ENCODE measurements around the gene STRA8.
A peak's percentile ranks its signal among the peaks of the same experiment; 100 is the strongest.

STRA8 gene

DNA sequence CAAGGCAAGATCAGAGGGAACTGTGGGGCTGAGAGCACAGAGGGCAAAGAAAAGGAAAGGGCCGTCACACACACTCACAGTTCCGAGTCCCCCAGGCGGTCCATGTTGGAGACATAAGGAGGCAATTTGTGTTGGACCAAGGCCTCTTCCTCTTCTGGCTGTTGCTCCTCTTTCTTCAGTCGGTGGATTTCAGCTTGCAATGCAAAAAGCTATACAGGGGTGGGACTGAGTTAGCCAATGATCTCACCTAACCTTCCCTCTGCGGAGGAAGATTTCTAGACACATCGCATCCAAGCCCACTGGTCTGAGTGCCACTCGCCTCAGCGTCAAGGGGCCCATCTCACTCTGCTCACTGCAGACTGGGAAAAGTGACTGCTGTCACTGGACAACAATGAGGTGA lies 27.8 kb upstream of the STRA8 start:
- peak overlapping the region; percentile 10; the same call in 1 of the 2 replicates for H3K4me2 ChIP-seq (ENCODE audit: low read length)
- TF ChIP-seq EZH2 (IDR thresholded peaks at IDR 0.05; ENCODE audit: borderline replicate concordance, low read length) (no peak), CTCF (IDR thresholded peaks at IDR 0.05; ENCODE audit: low read length) (no peak)

DNA sequence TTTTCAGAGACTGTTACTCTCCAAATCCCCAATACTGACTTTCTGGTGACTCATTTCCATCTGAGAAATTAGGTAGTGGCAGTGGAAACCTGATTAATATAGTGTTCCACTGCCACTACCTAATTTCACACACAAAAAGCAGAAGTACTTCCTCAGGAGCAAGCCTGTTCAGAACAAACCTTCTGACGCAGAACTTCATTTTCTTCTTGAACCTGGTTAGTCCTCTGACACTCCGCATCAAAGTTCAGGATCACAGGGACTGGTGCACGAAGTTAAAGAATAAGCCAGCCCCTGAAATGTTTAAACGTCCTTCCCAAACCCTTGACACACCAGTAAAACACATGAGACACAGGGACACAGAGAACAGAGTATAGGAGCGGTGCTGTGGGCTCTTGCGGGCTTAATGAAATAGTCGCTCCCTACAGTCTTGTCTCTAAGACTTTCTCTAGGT lies 26.7 kb upstream of the STRA8 start:
- Histone ChIP-seq H3F3A (ENCODE audit: insufficient read depth, low read length) (no peaks in the 10 kb centered on the region), H3K36me3 (ENCODE audit: insufficient read depth, low read length) (peaks cover 48% of the 10 kb centered on the region), H3K4me2 (ENCODE audit: low read length) (no peak overlapping the region), H3K27ac (ENCODE audit: low read depth, low read length, poor library complexity, severe bottlenecking) (no peak overlapping the region), H3K79me2 (ENCODE audit: insufficient read depth, low read length) (no peaks in the 10 kb centered on the region), H3K4me1 (ENCODE audit: insufficient read depth, low read length, severe bottlenecking) (peaks cover 60% of the 10 kb centered on the region), H4K20me1 (ENCODE audit: insufficient read depth, low read length) (no peaks in the 10 kb centered on the region), H3K9me3 (ENCODE audit: low read length) (no peaks in the 10 kb centered on the region), H3K9me2 (ENCODE audit: low read depth, low read length) (no peaks in the 10 kb centered on the region), H3K9ac (ENCODE audit: low read length) (no peak overlapping the region), H3K4me3 (ENCODE audit: low read depth, low read length, poor library complexity, severe bottlenecking) (no peak overlapping the region), H2AFZ (ENCODE audit: low read length) (no peak overlapping the region), H3K27me3 (ENCODE audit: insufficient read depth, low read length) (no peaks in the 10 kb centered on the region)
- no peak for TF ChIP-seq CTCF (IDR thresholded peaks at IDR 0.05; ENCODE audit: low read length)
- TF ChIP-seq EZH2 (IDR thresholded peaks at IDR 0.05; ENCODE audit: borderline replicate concordance, low read length), result no peak

More for the DNA sequence above, 27.8 kb upstream of the STRA8 start:
- Histone ChIP-seq H2AFZ (ENCODE audit: low read length) (no peak overlapping the region), H3K27ac (ENCODE audit: low read depth, low read length, poor library complexity, severe bottlenecking) (peak overlapping the region; percentile 4), H3K4me3 (ENCODE audit: low read depth, low read length, poor library complexity, severe bottlenecking) (no peak overlapping the region), H3K9ac (ENCODE audit: low read length) (no peak overlapping the region), H4K20me1 (ENCODE audit: insufficient read depth, low read length) (no peaks in the 10 kb centered on the region), H3K4me1 (ENCODE audit: insufficient read depth, low read length, severe bottlenecking) (peaks cover 57% of the 10 kb centered on the region), H3K9me2 (ENCODE audit: low read depth, low read length) (no peaks in the 10 kb centered on the region), H3K36me3 (ENCODE audit: insufficient read depth, low read length) (peaks cover 58% of the 10 kb centered on the region), H3F3A (ENCODE audit: insufficient read depth, low read length) (no peaks in the 10 kb centered on the region), H3K27me3 (ENCODE audit: insufficient read depth, low read length) (no peaks in the 10 kb centered on the region), H3K9me3 (ENCODE audit: low read length) (no peaks in the 10 kb centered on the region), H3K79me2 (ENCODE audit: insufficient read depth, low read length) (no peaks in the 10 kb centered on the region)

- Histone ChIP-seq H3K36me3 (ENCODE audit: insufficient read depth, low read length) (peaks cover 42% of the 10 kb centered on the region), H2AFZ (ENCODE audit: low read length) (no peak overlapping the region), H3K27ac (ENCODE audit: low read depth, low read length, poor library complexity, severe bottlenecking) (no peak overlapping the region), H3K79me2 (ENCODE audit: insufficient read depth, low read length) (no peaks in the 10 kb centered on the region), H3F3A (ENCODE audit: insufficient read depth, low read length) (no peaks in the 10 kb centered on the region), H3K27me3 (ENCODE audit: insufficient read depth, low read length) (no peaks in the 10 kb centered on the region), H3K9me2 (ENCODE audit: low read depth, low read length) (no peaks in the 10 kb centered on the region), H3K4me2 (ENCODE audit: low read length) (peak overlapping the region; percentile 11; the same call in 1 of the 2 replicates), H3K9me3 (ENCODE audit: low read length) (no peaks in the 10 kb centered on the region), H3K4me1 (ENCODE audit: insufficient read depth, low read length, severe bottlenecking) (peaks cover 62% of the 10 kb centered on the region), H3K4me3 (ENCODE audit: low read depth, low read length, poor library complexity, severe bottlenecking) (no peak overlapping the region), H3K9ac (ENCODE audit: low read length) (no peak overlapping the region), H4K20me1 (ENCODE audit: insufficient read depth, low read length) (no peaks in the 10 kb centered on the region)
- no peak for TF ChIP-seq CTCF (IDR thresholded peaks at IDR 0.05; ENCODE audit: low read length)
- no peak for TF ChIP-seq EZH2 (IDR thresholded peaks at IDR 0.05; ENCODE audit: borderline replicate concordance, low read length)
These were observed 26.1 kb upstream of the STRA8 start for GRCh38 chr7:135207406-135208101.

Measured in OCI-LY1 (cell line).